ENCODE data around the gene RALGDS.

GRCh38 chr9:133073086-133074014 is 47.7 kb downstream of the RALGDS start:
- no peak for TF ChIP-seq CTCF (IDR thresholded peaks at IDR 0.05)
- no peak for TF ChIP-seq EP300 (IDR thresholded peaks at IDR 0.05)
